Adipose tissue (tissue), 3 donors: Measurements from ENCODE around the gene PHLDA3. TPM values are rescaled to one million over a fixed set of nuclear protein-coding genes. Genes with fewer than 3 reads are reported as not detected.
A peak's percentile ranks its signal among the peaks of the same experiment; 100 is the strongest.

Experiments used
- H3K27ac ChIP-seq: one replicate; pipeline ENCODE4 v1.5.1; 2013; ENCODE audit warnings: low read depth, low read length
- WGBS, 3 donors: extraction: QIAGEN DNeasy Blood & Tissue Kit; methylation state at CpG; one replicate each; pipeline ENCODE4 v1.1.7; 2013; 5-methylcytosine and 5-hydroxymethylcytosine counted together
- polyA plus RNA-seq, 3 donors: library from polyadenylated mRNA; stranded (reverse); fragments of 200-250 nt; gene quantifications; one replicate each; pipeline ENCODE4 v1.2.3, GENCODE V29; 2013
- donor health status: healthy with polysubstance abuse.
- donor health status: Bipolar disorder and iron deficiency.
- donor health status: healthy.

Gene PHLDA3
- polyA plus RNA-seq: 100 to 1,000 TPM in 1 of 3 donors, 10 to 100 TPM in 2; 15.1 to 390 (median 61.0) TPM

DNA sequence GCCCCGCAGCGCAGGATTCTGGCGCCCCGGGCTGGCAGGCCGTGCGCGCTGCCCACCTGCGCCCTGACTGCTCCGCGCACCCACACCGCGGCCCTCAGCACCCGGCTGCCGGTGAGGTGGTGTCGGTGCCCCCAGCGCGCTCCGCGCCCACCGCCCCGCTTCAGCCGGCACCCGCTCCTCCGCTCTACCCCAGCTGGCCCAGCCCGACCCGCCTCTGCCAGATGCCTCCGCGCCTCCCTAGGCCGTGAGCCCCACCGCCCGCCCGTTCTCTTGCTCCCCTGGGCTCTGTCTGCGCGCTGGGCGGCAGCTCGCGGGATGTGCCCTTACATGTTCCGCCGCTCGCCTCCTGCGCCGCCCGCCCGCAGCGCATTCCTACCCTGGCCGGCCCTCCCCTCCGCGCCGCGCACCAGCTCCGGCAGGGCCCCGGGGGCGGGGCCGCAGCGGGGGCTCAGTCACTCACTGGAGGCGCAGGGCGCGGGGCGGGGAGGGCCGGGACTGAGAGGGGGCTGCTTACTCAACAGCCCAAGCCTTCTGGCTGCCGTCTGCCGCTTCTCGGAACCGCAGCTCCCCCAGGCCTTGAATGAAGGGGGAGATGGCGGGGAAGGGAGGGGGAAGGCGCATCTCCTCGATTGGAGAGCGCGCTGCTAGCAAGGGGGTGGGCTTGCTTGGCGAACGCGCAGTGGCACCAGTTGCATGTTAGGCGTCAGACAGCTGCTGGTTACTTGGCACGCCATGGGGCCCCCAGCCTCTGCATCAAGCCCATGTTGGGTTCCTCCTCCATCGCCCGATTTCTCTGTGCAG lies at the start of gene PHLDA3:
TSS of gene PHLDA3 (minus strand) at position 345 of the 801 bp plus-strand sequence. CDS start 402 bp downstream, outside the sequence.
- WGBS, 3 donors: 1% methylated on average over 53 to 76 of the region's 76 CpGs

DNA sequence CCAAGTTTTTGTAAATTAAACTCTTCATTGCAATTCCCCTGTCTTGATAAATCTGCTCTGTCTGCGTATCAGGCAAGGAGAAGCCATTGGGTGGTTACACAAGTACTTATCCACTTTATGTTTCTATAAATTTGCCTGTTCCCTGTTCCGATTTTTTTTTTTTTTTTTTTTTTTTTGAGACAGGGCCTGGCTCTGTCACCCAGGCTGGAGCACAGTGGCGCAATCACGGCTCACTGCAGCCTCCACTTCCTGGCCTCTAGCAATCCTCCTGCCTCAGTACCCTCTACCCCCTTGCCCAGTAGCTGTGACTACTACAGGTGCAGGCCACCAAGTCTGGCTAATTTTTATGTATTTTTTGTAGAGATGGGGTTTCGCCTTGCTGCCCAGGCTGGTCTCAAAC lies 49.1 kb upstream of the PHLDA3 start:
- WGBS, 3 donors: 77 to 86% (median 85%) methylated on average over 5 of the region's 5 CpGs
- no peak overlapping the region for H3K27ac ChIP-seq

More for the DNA sequence above, at the start of gene PHLDA3:
- H3K27ac ChIP-seq: peak within 1 kb of the TSS; percentile 59

DNA sequence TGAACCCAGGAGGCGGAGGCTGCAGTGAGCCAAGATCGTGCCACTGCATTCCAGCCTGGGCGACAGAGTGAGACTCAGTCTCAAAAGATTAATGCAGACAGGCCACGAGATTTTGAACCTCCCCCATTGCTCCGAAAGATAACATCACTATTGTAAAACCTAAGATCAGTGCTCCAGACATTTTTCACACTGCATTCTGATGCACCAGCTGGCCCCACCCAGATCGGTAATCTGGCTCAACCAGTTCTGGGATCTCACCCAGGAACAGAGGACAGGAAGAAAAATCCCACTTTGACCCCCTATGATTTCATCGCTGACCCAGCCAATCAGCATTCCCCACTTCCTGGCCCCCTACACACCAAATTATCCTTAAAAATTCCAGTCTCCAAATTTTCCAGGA lies 48.6 kb upstream of the PHLDA3 start:
- WGBS, 3 donors: 76 to 81% (median 80%) methylated on average over 7 of the region's 7 CpGs
- H3K27ac ChIP-seq: no peak overlapping the region

DNA sequence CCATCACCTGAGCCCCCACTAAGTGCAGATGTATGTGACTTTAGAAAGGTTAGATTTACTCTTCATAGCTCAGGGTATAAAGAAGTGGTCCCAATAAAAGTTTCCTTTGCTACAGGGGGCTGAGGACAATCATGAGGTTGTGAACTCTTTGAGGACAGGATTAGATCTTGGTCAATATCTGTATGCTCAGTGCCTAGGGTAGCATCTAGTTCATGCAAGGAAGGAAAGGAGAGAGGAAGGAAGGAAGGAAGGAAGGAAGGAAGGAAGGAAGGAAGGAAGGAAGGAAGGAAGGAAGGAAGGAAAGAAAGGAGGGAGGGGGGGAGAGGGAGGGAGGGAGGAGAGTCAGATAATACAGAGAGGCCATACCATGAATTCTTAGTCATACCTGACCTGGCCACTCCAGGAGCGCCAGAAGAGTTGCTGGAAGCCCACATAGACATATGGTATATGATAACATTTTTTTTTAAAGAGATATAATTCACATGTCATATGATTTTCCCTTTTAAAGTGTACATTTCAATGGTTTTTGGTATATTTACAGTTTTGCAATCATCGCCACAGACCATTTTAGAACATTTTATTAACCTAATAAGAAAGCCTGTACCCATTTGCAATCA lies 47.6 kb upstream of the PHLDA3 start:
- WGBS, 3 donors: 70 to 100% (median 96%) methylated on average over 2 of the region's 2 CpGs
- no peak overlapping the region for H3K27ac ChIP-seq

DNA sequence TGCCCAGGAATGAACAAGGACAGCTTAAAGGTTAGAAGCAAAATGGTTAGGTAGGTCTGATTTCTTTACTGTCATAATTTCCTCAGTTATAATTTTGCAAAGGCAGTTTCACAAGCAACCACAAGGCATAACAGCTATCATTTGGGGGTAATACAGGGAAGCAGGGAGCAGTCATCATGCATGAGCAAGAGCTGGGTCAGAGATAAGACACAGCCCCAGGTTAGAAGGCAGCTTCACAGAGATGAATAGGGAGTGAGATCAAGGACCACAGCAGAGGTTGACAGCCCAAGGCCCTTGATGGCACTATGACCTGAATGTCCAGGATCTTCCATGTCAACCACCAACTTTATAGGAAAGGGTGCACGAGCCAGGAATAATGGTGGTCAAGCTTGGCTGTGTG lies 46.9 kb upstream of the PHLDA3 start:
- WGBS, 3 donors: 78 to 93% (median 78%) methylated on average over 1 of the region's 1 CpG
- H3K27ac ChIP-seq: no peak overlapping the region

DNA sequence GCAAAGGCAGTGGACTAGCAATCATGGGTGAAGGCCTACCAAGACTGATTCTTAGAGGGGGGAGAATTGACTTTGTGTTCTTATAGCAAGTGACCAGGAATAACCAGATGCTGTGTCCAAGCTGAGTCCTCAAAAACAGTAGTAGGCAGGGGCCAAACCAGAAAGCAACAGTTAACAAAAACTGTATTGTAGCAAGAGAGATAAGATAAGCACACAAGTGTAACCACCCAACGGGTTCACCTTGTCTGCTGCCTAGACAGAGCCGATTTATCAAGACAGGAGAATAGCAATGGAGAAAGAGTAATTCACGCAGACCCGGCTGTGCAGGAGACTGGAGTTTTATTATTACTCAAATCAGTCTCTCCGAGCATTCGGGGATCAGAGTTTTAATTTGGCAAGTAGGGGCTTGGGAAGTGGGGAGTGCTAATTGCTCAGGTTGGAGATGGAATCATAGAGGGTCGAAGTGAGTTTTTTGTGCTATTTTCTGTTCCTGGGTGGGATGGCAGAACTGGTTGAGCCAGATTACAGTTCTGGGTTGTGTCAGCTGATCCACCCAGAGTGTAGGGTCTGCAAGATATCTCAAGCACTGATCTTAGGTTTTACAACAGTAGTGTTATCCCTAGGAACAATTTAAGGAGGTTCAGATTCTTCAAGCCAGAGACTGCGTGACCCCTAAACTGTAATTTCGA lies 46.2 kb upstream of the PHLDA3 start:
- WGBS, 3 donors: 54 to 92% (median 89%) methylated on average over 9 of the region's 9 CpGs
- H3K27ac ChIP-seq: no peak overlapping the region

DNA sequence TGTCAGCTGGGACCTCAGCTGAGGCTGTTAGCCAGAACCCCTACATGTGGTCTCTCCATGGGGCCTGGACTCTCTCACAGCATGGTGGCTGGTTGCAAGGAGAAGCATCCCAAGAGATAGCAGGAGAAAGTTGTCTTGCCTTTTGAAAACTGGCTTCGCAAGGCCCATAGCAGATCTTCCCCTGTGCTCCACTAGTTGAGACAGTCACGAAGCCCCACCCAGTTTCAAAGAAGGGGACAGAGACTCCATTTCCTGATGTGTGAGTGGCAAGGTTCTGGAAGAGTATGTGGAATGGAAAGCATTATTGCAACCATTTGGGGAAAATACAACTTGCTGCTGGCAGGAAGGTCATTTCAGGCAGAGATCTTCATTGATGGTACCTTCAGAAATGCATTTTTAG lies 45.5 kb upstream of the PHLDA3 start:
- 91 to 98% (median 93%) methylated on average over 2 of the region's 2 CpGs for WGBS, 3 donors
- H3K27ac ChIP-seq: no peak overlapping the region

DNA sequence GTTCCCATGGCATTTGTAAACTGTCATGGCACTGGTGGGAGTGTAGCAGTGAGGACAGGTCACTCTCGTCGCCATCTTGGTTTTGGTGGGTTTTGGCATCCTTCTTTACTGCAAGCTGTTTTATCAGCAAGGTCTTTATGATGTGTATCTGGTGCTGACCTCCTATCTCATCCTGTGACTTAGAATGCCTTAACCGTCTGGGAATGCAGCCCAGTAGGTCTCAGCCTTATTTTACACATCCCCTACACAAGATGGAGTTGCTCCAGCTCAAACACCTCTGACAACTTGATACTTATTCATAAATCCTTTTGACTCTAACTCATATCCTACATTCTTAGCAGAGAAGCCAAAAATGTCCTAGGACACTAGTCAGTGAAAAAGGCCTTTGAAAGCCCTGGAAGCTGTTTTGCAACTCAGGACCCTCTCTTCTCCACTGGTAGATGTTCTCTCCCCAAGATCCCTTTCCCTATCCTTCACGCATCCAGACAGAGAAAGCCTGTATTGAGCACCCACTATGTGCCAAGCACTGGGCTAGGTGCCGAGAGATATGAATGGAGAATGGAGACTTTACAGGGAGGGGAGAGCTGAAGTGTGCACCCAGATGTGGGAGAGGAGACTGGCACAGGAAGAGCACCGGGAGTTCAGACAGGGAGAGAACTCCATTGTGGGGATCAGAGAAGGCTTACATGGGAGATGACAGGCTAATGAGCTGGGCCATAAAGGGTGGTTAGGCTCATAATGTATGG lies 44.7 kb upstream of the PHLDA3 start:
- WGBS, 3 donors: 92 to 95% (median 93%) methylated on average over 6 of the region's 6 CpGs
- H3K27ac ChIP-seq: no peak overlapping the region

DNA sequence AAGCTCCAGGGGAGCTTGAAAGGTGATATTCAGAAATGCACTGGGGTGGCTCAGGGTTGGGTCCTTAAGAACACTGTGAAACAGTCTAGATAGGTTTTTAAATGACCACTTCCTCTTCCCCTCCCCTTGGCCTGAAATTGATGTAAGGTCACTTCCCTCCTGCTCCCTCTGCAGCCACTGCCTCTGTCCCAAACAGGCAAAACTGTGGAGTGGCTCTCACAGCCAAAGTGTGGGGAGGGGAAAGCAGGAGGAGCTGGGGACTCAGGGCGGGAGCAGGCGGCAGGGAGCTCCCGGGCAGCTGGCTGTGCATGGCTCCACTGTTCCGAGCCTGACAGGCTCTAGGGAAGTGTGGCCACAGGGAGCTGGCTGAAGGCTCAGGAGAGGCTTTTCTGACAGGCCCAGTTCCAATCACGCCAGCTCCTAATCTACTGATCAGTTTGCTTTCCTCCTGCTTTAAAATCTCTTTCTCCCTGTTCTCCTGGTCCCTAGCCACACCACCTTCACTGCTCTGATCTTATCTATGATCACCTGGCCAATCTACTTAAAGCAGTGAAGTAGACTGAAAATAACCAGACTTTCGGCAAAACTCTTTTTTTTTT lies 43.1 kb upstream of the PHLDA3 start:
- H3K27ac ChIP-seq: no peak overlapping the region
- WGBS, 3 donors: 17 to 39% (median 22%) methylated on average over 6 of the region's 6 CpGs

DNA sequence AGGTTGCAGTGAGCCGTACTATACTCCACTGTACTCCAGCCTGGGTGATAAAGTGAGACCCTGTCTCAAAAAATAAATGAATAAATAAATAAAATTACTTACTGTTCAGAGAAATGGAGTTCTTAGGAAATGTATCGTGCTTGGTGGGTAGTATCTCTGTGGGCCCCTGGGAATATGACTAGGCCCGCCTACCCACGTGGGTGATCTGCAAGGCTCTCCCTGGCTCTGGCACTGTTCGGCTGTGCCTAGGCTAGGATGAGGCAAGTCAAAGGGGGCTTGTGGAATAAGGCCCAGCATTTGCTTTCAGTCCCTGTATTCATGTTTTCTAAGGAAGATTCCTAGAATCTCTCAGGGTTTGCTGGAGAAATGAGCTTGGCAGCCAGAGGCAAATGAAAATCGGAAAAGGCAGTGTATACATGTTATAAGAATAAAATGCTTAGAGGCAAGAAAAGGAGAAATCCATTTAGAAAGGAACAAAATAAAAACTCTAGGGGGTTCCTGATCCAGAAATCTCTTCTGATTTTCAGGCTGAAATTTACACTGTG lies 42.5 kb upstream of the PHLDA3 start:
- no peak overlapping the region for H3K27ac ChIP-seq
- WGBS, 3 donors: 46 to 79% (median 69%) methylated on average over 6 of the region's 6 CpGs

DNA sequence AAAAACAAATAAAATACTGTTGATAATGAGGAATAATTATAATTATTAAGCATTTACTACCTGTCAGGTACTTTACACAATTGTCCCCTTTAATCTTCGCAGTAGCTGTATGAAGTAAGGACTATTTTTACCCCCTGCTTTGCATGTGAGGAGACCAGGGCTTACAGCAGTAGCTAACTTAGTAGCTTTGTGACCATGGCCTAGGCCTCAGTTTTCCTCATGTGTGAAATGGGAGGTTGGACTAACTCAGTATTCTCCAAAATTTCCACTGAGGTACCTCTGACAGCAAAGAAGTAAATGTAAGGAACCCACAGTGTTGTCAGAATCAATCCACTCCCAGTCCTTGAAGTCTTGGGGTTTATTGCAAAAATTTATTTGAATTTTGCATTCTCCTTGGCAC lies 41.7 kb upstream of the PHLDA3 start:
- 96 to 100% (median 100%) methylated on average over 1 of the region's 1 CpG for WGBS, 3 donors
- no peak overlapping the region for H3K27ac ChIP-seq

DNA sequence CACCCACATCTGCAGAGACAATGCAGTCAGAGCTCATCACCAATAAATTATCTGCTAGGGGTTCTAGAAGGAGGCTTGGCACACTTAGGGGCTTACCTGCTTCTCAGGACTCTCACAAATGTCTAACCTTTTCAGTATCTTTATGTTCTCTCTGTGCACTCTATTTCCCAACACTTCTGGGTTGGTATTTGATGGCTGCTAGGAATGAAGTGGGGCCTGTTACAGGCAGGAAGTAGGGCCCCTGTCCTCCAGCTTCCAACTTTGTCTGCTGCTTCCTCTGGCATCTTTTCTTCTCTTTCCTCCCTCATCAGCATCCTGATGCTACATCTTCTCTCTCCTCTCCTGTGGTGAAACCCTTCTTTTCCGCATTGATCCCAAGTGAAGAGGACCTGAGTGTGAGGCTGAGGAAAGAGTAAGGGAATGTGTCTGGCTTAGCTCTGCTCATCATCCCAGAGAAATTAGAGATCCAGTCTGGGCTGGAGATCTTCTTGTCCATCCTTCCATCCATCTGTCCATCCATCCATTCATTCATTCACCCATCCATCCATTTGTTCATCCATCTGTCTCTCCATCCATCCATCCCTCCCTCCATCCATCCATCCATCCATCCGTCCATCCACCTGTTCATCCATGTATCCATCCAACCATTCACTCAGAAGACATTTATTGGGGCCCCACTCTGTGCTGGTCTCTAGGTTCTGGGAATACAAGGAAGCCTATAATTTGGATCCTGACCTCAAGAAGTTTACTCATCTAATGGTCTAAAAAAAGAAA lies 40.8 kb upstream of the PHLDA3 start:
- WGBS, 3 donors: 96 to 99% (median 97%) methylated on average over 2 of the region's 2 CpGs
- H3K27ac ChIP-seq: no peak overlapping the region

DNA sequence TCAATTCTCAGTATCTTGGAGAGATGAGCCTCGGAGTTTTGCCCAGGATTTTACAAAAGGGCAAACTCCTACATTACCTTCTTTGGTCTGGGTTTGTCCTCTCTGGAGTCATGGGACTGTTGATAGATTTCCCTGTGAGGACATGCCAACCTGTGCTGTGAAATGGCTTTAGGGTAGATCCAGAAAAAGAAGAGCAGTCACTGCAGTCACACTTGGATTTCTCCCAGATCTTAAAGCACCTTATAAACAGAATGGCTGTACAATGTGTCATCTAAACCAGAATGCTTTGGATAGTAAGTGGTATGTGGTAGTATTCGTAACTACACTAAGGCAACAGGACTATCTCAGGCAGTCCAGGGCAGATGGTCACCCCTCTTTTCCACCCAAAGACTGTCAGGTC lies 39.8 kb upstream of the PHLDA3 start:
- WGBS, 3 donors: 90 to 100% (median 92%) methylated on average over 2 of the region's 2 CpGs
- no peak overlapping the region for H3K27ac ChIP-seq

DNA sequence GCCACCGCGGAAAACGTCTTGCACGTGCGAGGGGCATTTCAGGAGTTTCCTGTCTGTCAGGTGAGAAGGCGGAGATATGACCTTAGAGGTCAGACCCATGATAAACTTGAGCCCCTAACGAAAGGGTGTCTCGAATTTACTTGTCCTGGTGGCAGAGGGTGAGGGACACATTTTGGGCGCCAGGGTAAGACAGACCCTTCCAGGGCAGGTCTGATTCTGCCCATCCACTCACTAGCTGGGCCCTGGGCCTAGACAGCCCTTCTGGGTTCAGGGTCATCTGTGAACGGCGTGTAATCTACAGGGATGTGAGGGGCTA lies 38.3 kb upstream of the PHLDA3 start:
- WGBS, 3 donors: 20 to 28% (median 28%) methylated on average over 11 of the region's 11 CpGs
- H3K27ac ChIP-seq: peak overlapping the region; percentile 19

DNA sequence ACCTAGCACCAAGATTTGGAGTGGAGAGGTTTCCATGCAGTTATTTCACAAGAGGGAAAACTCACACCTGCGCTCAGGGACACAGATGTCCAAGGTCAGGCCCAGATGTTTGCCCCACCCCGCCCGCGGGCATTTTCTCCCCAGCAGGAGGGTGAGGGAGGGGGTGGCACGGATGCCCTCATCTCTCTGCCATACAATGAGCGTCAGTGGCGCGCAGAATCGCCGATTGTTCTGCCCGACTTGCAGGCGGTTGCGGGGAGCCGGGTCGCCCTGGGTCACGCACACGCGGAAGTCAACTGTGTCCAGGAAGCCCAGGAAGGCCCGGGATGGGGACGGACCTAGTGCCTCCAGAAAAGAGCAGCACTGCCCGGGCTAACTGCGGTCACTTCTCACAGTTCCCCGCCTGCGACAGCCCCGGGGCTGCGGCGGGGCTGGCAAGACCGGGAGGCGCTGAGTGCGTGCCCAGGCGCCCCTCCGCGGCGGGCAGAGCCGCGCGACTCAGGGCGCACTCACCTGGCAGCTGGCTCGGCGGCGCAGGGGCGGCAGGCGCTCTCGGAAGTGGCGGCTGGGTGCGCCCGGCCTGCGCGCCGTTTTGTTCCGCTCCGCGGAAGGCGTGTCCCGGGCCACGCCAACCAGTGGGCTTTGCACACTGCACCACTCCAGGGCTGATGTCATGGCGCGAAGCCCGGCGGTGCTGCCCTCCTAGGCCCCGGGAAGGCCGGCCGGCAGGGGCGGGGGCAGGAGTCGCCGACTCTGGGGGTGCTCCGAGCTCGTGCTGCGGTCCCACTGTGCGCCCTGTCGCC lies 37.8 kb upstream of the PHLDA3 start, which contains the start of gene CSRP1:
TSS of gene CSRP1 (minus strand) at position 567 of the 803 bp plus-strand sequence. CDS start 10,820 bp downstream, outside the sequence.
- peak within 1 kb of the TSS; percentile 57 for H3K27ac ChIP-seq
- 0 to 1% (median 1%) methylated on average over 69 to 71 of the region's 71 CpGs for WGBS, 3 donors

DNA sequence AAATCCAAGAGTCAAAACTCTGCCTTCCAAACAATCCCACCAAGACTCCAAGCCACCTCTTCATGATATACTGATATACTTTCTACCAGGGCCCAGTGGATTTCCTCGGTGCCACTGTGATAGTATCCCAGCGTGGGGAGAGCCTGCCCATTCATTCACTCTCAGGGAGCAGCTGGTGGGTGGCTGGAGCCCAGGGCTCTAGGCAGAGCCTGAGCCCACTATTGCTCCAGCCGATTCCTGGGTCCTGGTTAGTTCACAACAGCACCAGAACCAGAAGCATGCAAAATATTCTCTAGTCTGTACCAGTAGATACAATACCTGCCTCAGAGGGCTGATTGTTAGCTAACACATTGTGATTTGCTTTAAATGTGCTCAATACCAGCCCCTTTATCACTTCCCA lies 37.1 kb upstream of the PHLDA3 start:
- H3K27ac ChIP-seq: peak overlapping the region; percentile 57
- WGBS, 3 donors: 18 to 52% (median 44%) methylated on average over 3 of the region's 3 CpGs

DNA sequence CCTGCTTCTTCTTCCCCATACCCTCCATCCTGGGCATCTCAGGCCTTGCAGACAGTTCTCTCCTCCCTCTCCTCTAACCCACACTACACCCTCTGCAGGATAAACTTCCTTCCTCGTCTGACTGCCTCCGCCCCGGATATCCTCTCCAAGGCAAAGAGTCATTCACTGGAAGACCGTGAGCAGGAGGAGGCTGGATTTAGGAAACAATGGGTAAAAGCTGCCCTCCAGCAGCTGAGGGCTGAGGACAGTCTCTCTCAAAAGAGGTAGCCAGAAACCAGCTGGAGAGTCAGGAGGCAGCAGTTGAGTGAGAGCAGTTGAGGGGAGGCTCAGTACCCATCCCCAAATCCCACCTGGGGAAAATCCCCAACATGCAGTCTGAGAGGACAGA lies 36.5 kb upstream of the PHLDA3 start:
- WGBS, 3 donors: 4 to 23% (median 6%) methylated on average over 4 of the region's 4 CpGs
- H3K27ac ChIP-seq: peak overlapping the region; percentile 57
